HL-60 (cell line): ENCODE measurements around the gene ATP1B3.

Experiments
- DNase-seq, 2 experiments: peaks; one replicate each; pipeline ENCODE4 v3.0.0-alpha.2; 2010 to 2020; ENCODE audit warnings: low read depth in 1 of 2, low spot score in 1 of 2
- H3K27ac ChIP-seq: fragments of 250-450 bp; sonication (Bioruptor Pico); replicated peaks from 2 replicates; pipeline ENCODE4 v1.5.1; 2020; ENCODE audit warnings: mild to moderate bottlenecking, moderate library complexity
- H3K27me3 ChIP-seq: fragments of 250-450 bp; sonication (Bioruptor Pico); 2 replicates; pipeline ENCODE4 v1.5.1; 2021; ENCODE audit warnings: mild to moderate bottlenecking, moderate library complexity; ENCODE audit not compliant: insufficient read depth, poor library complexity, severe bottlenecking
- H3K4me3 ChIP-seq: replicated peaks from 2 replicates; pipeline ENCODE4 v1.5.1; 2011; ENCODE audit warnings: mild to moderate bottlenecking, control low read depth, low read length; ENCODE audit not compliant: insufficient read depth
- CTCF ChIP-seq: IDR thresholded peaks from one replicate; pipeline ENCODE4 v1.5.1; 2011; ENCODE audit warnings: low read length, control low read depth, inconsistent platforms; ENCODE audit not compliant: insufficient read depth
- GABPA ChIP-seq: IDR thresholded peaks from 2 replicates; pipeline ENCODE4 v1.6.1; 2012; ENCODE audit warnings: low read depth
- POLR2AphosphoS5 ChIP-seq: IDR thresholded peaks from 2 replicates; pipeline ENCODE4 v1.6.1; 2012; ENCODE audit warnings: low read depth
- SPI1 ChIP-seq: IDR thresholded peaks from 2 replicates; pipeline ENCODE4 v1.6.1; 2012; ENCODE audit warnings: low read depth, mild to moderate bottlenecking, borderline replicate concordance
- TF ChIP-seq, protein P1 (sequence below): IDR thresholded peaks from 2 replicates; pipeline ENCODE4 v1.6.1; 2012; ENCODE audit warnings: low read depth; ENCODE audit not compliant: insufficient replicate concordance

ATP1B3 gene

GRCh38 chr3:141840737-141841544, 35.5 kb upstream of the ATP1B3 start:
- no peak for DNase-seq
- H3K4me3 ChIP-seq: no peak overlapping the region
- no peak for TF ChIP-seq CTCF
- no peak for TF ChIP-seq GABPA
- no peak for TF ChIP-seq POLR2AphosphoS5
- H3K27me3 ChIP-seq: no peaks in the 10 kb centered on the region
- H3K27ac ChIP-seq: no peak overlapping the region

- TF ChIP-seq GABPA (no peak), SPI1 (no peak), CTCF (no peak), POLR2AphosphoS5 (no peak)
- TF ChIP-seq, protein P1, sequence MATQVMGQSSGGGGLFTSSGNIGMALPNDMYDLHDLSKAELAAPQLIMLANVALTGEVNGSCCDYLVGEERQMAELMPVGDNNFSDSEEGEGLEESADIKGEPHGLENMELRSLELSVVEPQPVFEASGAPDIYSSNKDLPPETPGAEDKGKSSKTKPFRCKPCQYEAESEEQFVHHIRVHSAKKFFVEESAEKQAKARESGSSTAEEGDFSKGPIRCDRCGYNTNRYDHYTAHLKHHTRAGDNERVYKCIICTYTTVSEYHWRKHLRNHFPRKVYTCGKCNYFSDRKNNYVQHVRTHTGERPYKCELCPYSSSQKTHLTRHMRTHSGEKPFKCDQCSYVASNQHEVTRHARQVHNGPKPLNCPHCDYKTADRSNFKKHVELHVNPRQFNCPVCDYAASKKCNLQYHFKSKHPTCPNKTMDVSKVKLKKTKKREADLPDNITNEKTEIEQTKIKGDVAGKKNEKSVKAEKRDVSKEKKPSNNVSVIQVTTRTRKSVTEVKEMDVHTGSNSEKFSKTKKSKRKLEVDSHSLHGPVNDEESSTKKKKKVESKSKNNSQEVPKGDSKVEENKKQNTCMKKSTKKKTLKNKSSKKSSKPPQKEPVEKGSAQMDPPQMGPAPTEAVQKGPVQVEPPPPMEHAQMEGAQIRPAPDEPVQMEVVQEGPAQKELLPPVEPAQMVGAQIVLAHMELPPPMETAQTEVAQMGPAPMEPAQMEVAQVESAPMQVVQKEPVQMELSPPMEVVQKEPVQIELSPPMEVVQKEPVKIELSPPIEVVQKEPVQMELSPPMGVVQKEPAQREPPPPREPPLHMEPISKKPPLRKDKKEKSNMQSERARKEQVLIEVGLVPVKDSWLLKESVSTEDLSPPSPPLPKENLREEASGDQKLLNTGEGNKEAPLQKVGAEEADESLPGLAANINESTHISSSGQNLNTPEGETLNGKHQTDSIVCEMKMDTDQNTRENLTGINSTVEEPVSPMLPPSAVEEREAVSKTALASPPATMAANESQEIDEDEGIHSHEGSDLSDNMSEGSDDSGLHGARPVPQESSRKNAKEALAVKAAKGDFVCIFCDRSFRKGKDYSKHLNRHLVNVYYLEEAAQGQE: no peak
- no peak for DNase-seq
Measured at GRCh38 chr3:141844108-141844507, 32.3 kb upstream of the ATP1B3 start.

DNA sequence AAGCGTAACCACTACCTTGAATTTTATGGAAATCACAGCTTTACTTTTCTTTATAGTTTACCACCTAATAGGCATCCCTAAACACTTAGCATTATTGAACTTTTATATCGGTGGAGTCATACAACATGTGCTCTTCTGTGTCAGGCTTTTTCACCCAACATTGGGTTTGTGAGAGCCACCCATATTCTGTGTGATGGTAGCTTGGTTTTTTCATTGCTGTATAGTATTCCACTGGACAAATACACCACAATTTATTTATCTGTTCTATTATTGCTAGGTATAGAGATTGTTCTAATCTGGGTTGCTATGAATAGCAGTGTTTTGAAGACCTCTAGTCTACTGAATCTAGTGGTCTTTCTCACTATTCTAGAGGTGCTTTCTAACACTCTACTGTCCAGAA, 31.6 kb upstream of the ATP1B3 start:
- no peak overlapping the region for H3K4me3 ChIP-seq
- no peak overlapping the region for H3K27ac ChIP-seq
- no peaks in the 10 kb centered on the region for H3K27me3 ChIP-seq
- TF ChIP-seq POLR2AphosphoS5 (no peak), CTCF (no peak)
- DNase-seq: no peak

More at GRCh38 chr3:141844108-141844507, 32.3 kb upstream of the ATP1B3 start:
- Histone ChIP-seq H3K4me3 (no peak overlapping the region), H3K27ac (no peak overlapping the region), H3K27me3 (no peaks in the 10 kb centered on the region)

- TF ChIP-seq SPI1: no peak
- TF ChIP-seq POLR2AphosphoS5: no peak
- TF ChIP-seq GABPA: no peak
- TF ChIP-seq, protein P1: no peak
- no peak for TF ChIP-seq CTCF
- no peak overlapping the region for H3K4me3 ChIP-seq
- H3K27ac ChIP-seq: no peak overlapping the region
- H3K27me3 ChIP-seq: no peaks in the 10 kb centered on the region
- DNase-seq: no peak
Measured at GRCh38 chr3:141845407-141846049, 30.9 kb upstream of the ATP1B3 start.
